Fibroblast of mammary gland (primary cell): Measurements from ENCODE around the gene WDR36.
"Not testable (repeated sequence)": the region's sequence is repeated elsewhere in the genome, so short reads cannot be mapped to it uniquely, and the experiment has no call there.

Experiments used
- DNase-seq: peaks from one replicate; pipeline ENCODE4 v3.0.0-alpha.2; 2010; ENCODE audit warnings: low read depth
- H3K4me3 ChIP-seq: 2 replicates; pipeline ENCODE4 v1.5.1; 2011; ENCODE audit warnings: low read depth, mild to moderate bottlenecking, low read length, moderate library complexity; ENCODE audit not compliant: control insufficient read depth
- TF ChIP-seq, protein P1 (sequence below): conservative IDR thresholded peaks from 2 replicates; pipeline ENCODE4 v1.5.1; 2011; ENCODE audit warnings: low read depth, low read length, inconsistent platforms; ENCODE audit not compliant: control insufficient read depth, insufficient read depth

Gene WDR36

DNA sequence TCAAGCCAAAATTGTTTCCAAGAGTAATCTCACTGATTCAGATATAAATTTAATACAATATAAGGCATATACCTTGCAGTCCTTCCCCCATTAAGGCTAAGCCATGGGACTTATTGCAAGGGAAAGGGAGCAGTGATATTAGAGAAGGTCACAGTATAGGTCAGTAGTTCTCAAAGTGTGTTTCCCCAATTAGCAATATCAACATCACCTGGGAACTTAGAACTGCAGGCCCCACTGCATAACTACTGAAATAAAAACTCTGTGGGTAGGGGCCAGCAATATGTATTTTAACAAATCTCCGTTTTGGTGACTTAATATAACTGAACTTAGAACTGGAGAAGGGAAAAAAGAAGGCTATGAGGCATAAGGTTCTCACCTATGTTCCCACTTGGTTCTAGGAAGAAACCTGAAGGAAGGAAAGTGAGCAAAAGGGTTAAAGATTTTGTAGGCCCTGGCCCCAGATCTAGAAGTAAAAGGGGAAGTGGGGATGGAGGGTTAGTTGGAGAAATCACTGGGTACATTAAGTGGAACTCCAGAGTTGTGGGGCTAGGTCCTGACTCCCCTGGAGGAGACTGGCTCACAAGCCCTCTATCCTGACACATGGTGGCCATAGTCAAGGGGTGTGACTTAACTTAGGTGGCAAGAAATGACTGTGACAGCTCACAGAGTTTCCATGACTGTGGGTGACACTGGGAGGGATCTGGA lies 40.7 kb downstream of the WDR36 start:
- no peak for DNase-seq
- TF ChIP-seq, protein P1, sequence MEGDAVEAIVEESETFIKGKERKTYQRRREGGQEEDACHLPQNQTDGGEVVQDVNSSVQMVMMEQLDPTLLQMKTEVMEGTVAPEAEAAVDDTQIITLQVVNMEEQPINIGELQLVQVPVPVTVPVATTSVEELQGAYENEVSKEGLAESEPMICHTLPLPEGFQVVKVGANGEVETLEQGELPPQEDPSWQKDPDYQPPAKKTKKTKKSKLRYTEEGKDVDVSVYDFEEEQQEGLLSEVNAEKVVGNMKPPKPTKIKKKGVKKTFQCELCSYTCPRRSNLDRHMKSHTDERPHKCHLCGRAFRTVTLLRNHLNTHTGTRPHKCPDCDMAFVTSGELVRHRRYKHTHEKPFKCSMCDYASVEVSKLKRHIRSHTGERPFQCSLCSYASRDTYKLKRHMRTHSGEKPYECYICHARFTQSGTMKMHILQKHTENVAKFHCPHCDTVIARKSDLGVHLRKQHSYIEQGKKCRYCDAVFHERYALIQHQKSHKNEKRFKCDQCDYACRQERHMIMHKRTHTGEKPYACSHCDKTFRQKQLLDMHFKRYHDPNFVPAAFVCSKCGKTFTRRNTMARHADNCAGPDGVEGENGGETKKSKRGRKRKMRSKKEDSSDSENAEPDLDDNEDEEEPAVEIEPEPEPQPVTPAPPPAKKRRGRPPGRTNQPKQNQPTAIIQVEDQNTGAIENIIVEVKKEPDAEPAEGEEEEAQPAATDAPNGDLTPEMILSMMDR, result no peak
- no peak overlapping the region for H3K4me3 ChIP-seq

DNA sequence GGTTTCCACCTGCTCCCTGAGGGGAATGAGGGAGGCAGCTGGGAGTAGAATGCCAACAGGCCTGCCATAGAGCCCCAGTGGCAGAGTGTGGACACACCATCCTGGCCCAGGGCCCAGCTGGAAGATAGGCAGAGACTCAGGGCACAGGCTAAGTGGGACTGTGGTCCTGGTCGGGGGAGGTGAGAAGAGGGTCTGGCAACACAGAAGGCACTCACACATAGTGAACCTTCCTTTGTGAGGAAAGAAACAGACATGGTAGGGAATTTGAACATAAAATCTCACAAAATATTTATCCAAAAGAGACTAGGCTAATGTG lies 41.2 kb downstream of the WDR36 start:
- no peak overlapping the region for H3K4me3 ChIP-seq
- no peak for DNase-seq
- TF ChIP-seq, protein P1, result no peak

DNA sequence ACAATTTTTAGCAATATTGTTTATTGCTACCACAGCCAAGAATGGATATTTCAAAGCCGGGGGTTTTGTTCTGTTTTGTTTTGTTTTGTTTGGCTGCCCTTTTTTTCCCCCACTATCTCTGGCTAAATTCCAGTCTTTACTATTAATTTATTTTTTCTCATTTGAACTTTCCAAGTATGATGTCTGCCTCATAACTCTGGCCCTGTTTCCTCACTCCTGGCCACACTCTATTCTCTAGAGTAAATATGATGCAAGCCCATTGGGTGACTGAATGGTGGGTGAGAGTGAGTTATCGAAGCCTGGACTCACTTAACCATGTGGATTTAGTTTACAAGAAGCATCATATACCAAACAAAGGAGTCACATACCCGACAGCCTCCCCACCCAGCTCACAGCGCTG lies 41.9 kb downstream of the WDR36 start:
- no peak overlapping the region for H3K4me3 ChIP-seq
- peak; percentile 96 for DNase-seq
- TF ChIP-seq, protein P1, result no peak

DNA sequence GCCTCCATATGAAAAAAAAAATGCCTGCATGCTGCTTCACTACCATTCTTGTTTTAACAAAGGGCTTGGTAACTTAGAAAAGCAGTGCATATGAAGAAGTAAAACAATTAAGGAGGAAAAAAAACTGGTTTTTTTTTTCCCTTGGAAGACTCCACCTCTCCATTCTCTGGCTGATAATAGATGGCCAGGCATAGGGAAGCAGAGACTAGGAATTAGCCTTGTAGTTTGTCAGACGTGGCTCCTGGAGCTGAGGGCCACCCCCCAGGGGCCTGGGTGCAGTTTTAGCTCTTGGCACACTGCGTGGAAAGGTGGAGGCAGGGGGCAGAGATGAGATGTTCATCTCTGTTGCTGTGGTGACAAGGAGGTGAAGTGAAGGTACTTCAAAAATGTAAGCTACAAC lies 42.7 kb downstream of the WDR36 start:
- TF ChIP-seq, protein P1, result no peak
- DNase-seq, result no peak

DNA sequence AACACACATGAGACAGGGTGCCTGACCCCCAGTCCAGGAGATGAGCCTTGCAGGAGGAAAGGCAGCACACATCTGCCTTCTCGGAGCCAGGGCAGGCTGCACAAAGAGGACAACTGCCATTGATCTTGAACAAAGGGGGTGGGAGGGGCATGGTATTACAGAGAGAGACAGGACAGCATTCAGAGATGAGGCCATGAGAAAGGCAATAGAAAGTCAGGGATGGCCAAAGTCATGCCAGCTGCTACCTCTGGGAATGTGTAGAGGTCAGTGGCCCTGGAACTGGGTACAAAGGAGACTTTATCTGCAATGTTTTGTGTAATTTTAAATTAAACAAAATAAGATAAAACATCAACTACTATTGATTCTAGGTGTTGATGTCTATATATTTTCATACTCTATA lies 43.2 kb downstream of the WDR36 start:
- TF ChIP-seq, protein P1, result no peak
- no peak for DNase-seq
- no peak overlapping the region for H3K4me3 ChIP-seq

More for the DNA sequence above, 42.7 kb downstream of the WDR36 start:
- H3K4me3 ChIP-seq, result no peak overlapping the region

DNA sequence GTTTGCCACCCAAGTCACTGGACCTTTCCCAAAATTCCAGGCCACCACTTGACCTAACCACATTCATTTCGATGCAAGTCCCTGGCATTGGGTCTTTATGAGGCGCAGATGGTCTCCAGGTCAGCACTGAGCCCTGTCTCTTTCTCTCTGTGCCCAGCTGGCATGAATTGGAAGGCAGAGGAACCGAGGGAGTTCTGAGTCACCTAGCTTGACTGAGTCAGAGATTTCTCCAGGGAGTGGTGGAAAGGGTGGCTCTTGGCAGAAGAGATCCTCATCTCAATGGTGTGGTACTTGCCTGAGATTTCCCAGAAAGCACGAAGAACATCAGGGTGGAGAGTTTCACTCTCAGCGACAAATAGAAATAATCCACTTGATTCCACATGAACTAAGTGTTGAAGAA lies 43.8 kb downstream of the WDR36 start:
- TF ChIP-seq, protein P1, result no peak
- no peak overlapping the region for H3K4me3 ChIP-seq
- DNase-seq, result peak; percentile 85

DNA sequence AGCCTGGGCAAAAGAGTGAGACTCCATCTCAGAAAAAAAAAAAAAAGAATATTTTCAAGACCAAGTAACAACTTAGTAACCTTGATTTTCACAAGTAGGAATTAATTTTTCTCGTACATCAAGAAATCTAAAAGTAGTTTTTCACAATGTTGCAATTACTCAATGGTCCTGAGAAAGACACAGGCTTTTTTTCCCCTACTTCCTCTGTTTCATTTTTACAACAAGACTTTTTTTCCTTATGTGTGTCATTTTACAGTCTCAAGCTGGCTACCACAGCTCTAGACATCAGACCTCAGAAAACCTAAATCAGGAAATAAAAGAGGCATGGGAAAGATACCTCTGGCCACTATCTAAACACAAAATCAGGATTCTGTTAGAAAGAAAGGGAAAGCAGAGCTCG lies 45.9 kb downstream of the WDR36 start:
- no peak for DNase-seq
- TF ChIP-seq, protein P1, result no peak
- H3K4me3 ChIP-seq, result no peak overlapping the region

DNA sequence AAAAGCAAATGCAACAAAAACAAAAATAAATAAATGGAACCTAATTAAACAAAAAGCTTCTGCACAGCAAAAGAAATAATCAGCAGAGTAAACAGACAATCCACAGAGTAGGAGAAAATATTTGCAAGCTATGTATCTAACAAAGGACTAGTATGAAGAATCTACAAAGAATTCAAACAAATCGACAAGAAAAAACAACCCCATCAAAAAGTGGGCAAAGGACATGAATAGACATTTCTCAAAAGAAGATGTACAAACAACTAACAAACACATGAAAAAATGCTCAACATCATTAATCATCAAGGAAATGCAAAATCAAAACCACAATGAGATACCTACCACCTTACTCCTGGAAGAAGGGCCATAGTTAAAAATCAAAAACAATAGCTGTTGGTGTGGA lies 49.3 kb downstream of the WDR36 start:
- not testable (repeated sequence) for DNase-seq, H3K4me3 ChIP-seq
